Keratinocyte (primary cell): Measurements from ENCODE around the gene FMN1. TPM values are rescaled to one million over a fixed set of nuclear protein-coding genes. Genes with fewer than 3 reads are reported as not detected.

Experiments
- DNase-seq: peaks from one replicate; pipeline ENCODE4 v3.0.0-alpha.2; 2011; ENCODE audit warnings: low read depth, missing footprints, low spot score
- FAIRE-seq: peaks from 2 replicates; lab custom pipeline; 2011; peaks lifted over from hg19 to GRCh38; lab: Jason Lieb, UNC
- H2AFZ ChIP-seq: 2 replicates; pipeline ENCODE4 v1.6.0; 2012; ENCODE audit warnings: low read length, control low read depth, inconsistent platforms; ENCODE audit not compliant: control insufficient read depth
- H3K27ac ChIP-seq: 2 replicates; pipeline ENCODE4 v1.5.1; 2011; ENCODE audit warnings: low read length; ENCODE audit not compliant: control insufficient read depth, insufficient read depth
- H3K27me3 ChIP-seq: 3 replicates; pipeline ENCODE4 v1.6.0; 2011; ENCODE audit warnings: low read length; ENCODE audit not compliant: control insufficient read depth, insufficient read depth; ENCODE audit errors: extremely low read depth
- H3K36me3 ChIP-seq, 2 experiments: 2 replicates in 1 of 2; 3 replicates in 1 of 2; pipeline ENCODE4 v1.5.1; 2011; ENCODE audit warnings: low read length in 2 of 2, mild to moderate bottlenecking in 1 of 2; ENCODE audit not compliant: control insufficient read depth in 2 of 2, insufficient read depth in 2 of 2; ENCODE audit errors: extremely low read depth in 1 of 2
- H3K4me1 ChIP-seq: 3 replicates; pipeline ENCODE4 v1.5.1; 2011; ENCODE audit warnings: low read length; ENCODE audit not compliant: control insufficient read depth, insufficient read depth; ENCODE audit errors: extremely low read depth
- H3K4me2 ChIP-seq: 3 replicates; pipeline ENCODE4 v1.6.0; 2011; ENCODE audit warnings: low read depth, low read length; ENCODE audit not compliant: control insufficient read depth, insufficient read depth; ENCODE audit errors: extremely low read depth
- H3K4me3 ChIP-seq, 3 experiments: fragments of 200-600 bp in 1 of 3; sonication (generic) in 1 of 3; 2 replicates in 2 of 3; 3 replicates in 1 of 3; pipeline ENCODE4 v1.5.1; 2011 to 2016; ENCODE audit warnings: low read length in 3 of 3, mild to moderate bottlenecking in 3 of 3, control low read depth in 2 of 3, inconsistent platforms in 1 of 3, low read depth in 1 of 3, mixed read lengths in 1 of 3, mixed run types in 1 of 3, moderate library complexity in 1 of 3; ENCODE audit not compliant: control insufficient read depth in 2 of 3, insufficient read depth in 2 of 3; ENCODE audit errors: extremely low read depth in 1 of 3
- H3K79me2 ChIP-seq: 2 replicates; pipeline ENCODE4 v1.6.0; 2012; ENCODE audit warnings: low read length; ENCODE audit not compliant: control insufficient read depth, insufficient read depth
- H3K9ac ChIP-seq: 3 replicates; pipeline ENCODE4 v1.6.0; 2011; ENCODE audit warnings: low read length; ENCODE audit not compliant: control insufficient read depth, insufficient read depth; ENCODE audit errors: extremely low read depth
- H3K9me1 ChIP-seq: 3 replicates; pipeline ENCODE4 v1.6.0; 2011; ENCODE audit warnings: low read length; ENCODE audit not compliant: control insufficient read depth, insufficient read depth; ENCODE audit errors: extremely low read depth
- H3K9me3 ChIP-seq: 2 replicates; pipeline ENCODE4 v1.5.1; 2012; ENCODE audit warnings: low read depth, low read length; ENCODE audit not compliant: control insufficient read depth
- H4K20me1 ChIP-seq: 3 replicates; pipeline ENCODE4 v1.6.0; 2011; ENCODE audit warnings: low read length; ENCODE audit not compliant: control insufficient read depth, insufficient read depth; ENCODE audit errors: extremely low read depth
- CTCF ChIP-seq, 3 experiments: IDR thresholded peaks in 1 of 3; conservative IDR thresholded peaks in 1 of 3; optimal IDR thresholded peaks in 1 of 3; 2 replicates in 2 of 3; 3 replicates in 1 of 3; pipeline versions ENCODE3 to v1.5.1; 2011; ENCODE audit warnings: low read length in 3 of 3, mild to moderate bottlenecking in 3 of 3, moderate library complexity in 2 of 3, control low read depth in 1 of 3, inconsistent platforms in 1 of 3; ENCODE audit not compliant: insufficient read depth in 2 of 3; ENCODE audit errors: extremely low read depth in 1 of 3
- EZH2 ChIP-seq: IDR thresholded peaks from one replicate; pipeline ENCODE4 v1.6.1; 2012; ENCODE audit warnings: inconsistent platforms, mild to moderate bottlenecking, low read length, moderate library complexity
- dilution Hi-C: fragments of 300-500 bp; cut with MboI; formaldehyde crosslinking; loops from one replicate; pipeline ENCODE4 v1.7.0; 2020; ENCODE audit warnings: low sequenced_read_pairs; ENCODE audit not compliant: extremely low pct_ligation_motif_present
- polyA plus RNA-seq, 5 experiments: library from polyadenylated mRNA; depleted of rRNA in 3 of 5; stranded (reverse) in 3 of 5; stranded (forward) in 1 of 5; unstranded in 1 of 5; fragments of >200 nt; gene quantifications; 1 replicate in 1 of 5; 2 replicates in 3 of 5; 3 replicates in 1 of 5; pipeline versions ENCODE4 v1.2.1 to v1.2.3, GENCODE V29; 2011 to 2012; ENCODE audit warnings: missing spikeins in 2 of 5, low read depth in 1 of 5, low replicate concordance in 1 of 5

The FMN1 gene
- polyA plus RNA-seq, 1 donor (not counting 4 experiments of a cell fraction or from before 2014, with no cell fraction given) = 0.71 TPM

DNA sequence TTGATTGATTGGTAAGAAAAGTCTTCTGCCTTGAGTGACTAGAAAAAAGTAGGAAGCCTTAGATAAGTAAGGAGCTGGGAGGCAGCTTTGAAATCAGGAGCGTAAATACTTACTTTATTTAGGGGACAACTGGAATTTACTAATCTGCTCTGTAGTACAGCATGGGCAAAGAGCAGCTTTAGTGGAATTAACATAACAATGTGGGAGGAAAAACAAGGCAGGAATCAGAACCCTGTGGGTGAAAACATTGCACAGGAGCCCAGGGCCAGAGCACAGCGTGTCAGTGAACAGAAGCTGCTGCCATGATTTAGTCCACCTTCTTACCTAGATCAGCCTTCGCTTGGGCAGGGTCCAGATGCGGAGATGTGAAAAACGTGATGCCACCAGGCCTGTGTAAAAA lies 14.6 kb downstream of the FMN1 start:
- Histone ChIP-seq H3K27ac (no peak overlapping the region), H3K4me1 (no peaks in the 10 kb centered on the region), H3K36me3 (no peaks in the 10 kb centered on the region), H3K9me3 (no peaks in the 10 kb centered on the region), H4K20me1 (no peaks in the 10 kb centered on the region), H3K4me3 (no peak overlapping the region), H3K79me2 (no peaks in the 10 kb centered on the region), H2AFZ (no peak overlapping the region), H3K4me2 (no peak overlapping the region), H3K9me1 (no peaks in the 10 kb centered on the region), H3K9ac (no peak overlapping the region), H3K27me3 (no peaks in the 10 kb centered on the region)
- TF ChIP-seq EZH2 (no peak), CTCF (optimal IDR thresholded peaks at IDR 0.05 in 1 of 3, IDR thresholded peaks at IDR 0.05 in 1 of 3, conservative IDR thresholded peaks at IDR 0.05 in 1 of 3; ENCODE audit: extremely low read depth in 1 of 3, insufficient read depth in 2 of 3, low read length in 3 of 3) (no peak)
- DNase-seq (no peak), FAIRE-seq (peak; percentile 36)
- dilution Hi-C loops = no loop called here

DNA sequence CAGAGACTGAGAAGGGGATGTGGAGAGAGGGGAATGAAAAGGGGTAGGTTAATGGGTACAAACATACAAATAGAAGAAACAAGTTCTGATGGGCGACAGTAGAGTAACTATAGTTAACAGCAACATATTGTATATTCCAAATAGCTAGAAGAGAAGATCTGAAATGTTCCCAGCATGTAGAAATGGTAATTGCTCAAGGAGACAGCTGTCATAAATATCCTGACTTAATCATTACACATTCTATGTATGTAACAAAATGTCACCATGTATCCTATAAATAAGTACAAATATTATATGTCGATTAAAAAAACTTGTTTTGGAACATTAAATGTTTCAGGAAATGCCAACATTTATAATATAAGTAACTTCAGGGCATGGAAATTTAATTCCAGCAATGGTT lies 23.3 kb downstream of the FMN1 start:
- Histone ChIP-seq H3K79me2 (no peaks in the 10 kb centered on the region), H3K4me3 (no peak overlapping the region), H3K27ac (no peak overlapping the region), H3K9me1 (no peaks in the 10 kb centered on the region), H3K27me3 (no peaks in the 10 kb centered on the region), H3K9ac (no peak overlapping the region), H3K4me1 (no peaks in the 10 kb centered on the region), H3K4me2 (no peak overlapping the region), H3K36me3 (no peaks in the 10 kb centered on the region), H3K9me3 (no peaks in the 10 kb centered on the region), H4K20me1 (no peaks in the 10 kb centered on the region), H2AFZ (no peak overlapping the region)
- DNase-seq (no peak), FAIRE-seq (no peak)
- dilution Hi-C loops = no loop called here
- TF ChIP-seq EZH2 (no peak), CTCF (optimal IDR thresholded peaks at IDR 0.05 in 1 of 3, IDR thresholded peaks at IDR 0.05 in 1 of 3, conservative IDR thresholded peaks at IDR 0.05 in 1 of 3; ENCODE audit: extremely low read depth in 1 of 3, insufficient read depth in 2 of 3, low read length in 3 of 3) (no peak)
